AG20443 (cell line): ENCODE data around the gene SLIT3.

ENCODE experiments used
- DNase-seq: peaks from one replicate; pipeline ENCODE4 v3.0.0; 2012; ENCODE audit warnings: low spot score, mixed read lengths

Gene SLIT3

GRCh38 chr5:169080448-169080911 lies 220.5 kb downstream of the SLIT3 start:
- no peak for DNase-seq

- no peak for DNase-seq
Observed at GRCh38 chr5:169079697-169080096, 221.2 kb downstream of the SLIT3 start.

GRCh38 chr5:169074839-169075238 lies 226.1 kb downstream of the SLIT3 start:
- no peak for DNase-seq

- DNase-seq, result no peak
Observed at GRCh38 chr5:169072233-169072632, 228.7 kb downstream of the SLIT3 start.

GRCh38 chr5:169070413-169070812 lies 230.5 kb downstream of the SLIT3 start:
- no peak for DNase-seq

- DNase-seq, result no peak
Observed at GRCh38 chr5:169067751-169068173, 233.2 kb downstream of the SLIT3 start.

DNA sequence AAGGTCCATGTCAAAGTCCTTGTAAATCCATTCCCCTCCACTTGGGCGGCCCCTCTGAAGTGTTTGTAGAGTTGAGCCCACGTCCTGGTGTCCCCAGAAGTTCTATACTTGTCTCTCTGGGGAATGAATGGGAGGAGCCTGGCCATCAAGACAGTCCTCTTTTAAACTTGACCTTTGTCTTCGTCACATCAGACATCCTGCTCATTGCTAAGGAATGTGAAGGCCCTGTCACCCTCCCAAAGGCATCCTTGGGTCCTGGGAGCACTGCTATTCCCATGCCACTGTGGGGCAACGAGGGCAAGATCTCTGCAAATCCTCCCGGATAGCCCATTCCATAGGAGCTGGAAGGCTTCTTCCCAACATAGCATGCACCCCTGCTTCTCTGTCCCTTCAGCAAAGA lies 235.5 kb downstream of the SLIT3 start:
- DNase-seq, result peak; percentile 32

DNA sequence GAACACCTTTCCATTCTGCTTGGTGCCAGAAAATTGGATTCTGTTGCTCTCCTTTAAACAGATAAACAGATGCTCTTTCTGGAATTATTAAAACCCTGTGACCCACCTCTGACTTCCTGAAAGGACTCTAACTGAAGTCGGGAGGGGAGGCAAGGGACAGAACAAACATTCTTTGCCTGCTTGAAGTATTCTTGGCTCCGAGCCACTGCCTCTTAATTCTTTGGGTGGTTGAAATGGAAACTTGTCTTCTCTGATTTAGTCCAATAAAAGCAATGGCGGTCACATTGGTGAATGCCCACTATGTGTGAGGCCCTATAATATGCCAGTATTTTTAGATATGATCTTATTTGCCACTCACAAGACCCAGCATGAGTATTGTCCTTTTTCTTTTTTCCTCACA lies 236.8 kb downstream of the SLIT3 start:
- no peak for DNase-seq

DNA sequence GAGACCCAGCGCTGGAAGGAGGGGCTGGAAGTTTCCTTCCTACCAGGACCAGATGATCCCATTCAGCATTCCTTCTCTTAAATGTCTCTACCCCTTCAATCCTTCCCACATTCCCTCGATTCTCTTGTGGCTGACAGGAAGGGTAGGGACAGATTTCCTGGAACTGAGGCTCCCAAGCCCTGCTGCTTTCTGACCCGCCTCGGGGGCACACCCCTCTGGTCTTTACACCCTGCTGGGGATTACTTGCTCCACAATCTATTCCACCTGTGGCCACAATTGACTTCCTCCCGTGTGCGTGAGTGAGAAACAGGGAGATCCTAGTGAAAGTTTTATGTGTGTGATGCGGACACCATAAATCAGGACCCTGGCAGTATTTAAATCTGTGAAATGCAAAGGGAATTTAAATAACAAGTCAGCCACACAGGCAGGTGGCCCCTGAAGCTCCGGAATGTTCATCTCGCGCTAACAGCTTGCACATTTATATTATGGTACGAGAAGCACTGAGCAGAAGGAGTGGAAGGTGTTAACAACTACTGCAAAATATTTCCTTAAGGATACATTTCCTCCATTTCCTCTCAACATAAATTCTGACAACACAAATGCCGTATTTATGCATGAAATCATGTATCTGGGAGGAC lies 237.5 kb downstream of the SLIT3 start:
- no peak for DNase-seq

DNA sequence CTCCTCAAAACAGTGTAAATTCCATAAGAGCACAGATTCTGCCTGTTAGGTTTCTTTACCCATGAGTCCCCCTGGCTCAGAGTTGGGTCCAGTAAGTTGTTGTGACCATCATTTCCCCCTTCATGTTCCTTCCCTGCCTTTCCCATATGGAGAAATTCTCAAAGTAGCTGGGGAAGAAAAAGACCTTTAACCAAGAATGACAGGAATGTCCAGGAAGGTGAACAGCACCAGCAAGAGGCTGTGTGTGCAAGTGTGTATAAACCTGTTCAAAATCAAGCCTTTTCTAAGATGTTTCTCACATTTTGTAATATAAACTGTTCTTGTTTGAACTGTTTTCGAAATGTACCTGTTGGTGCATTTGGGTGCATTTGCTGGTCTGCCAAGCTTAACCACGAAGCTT lies 238.2 kb downstream of the SLIT3 start:
- DNase-seq, result no peak

DNA sequence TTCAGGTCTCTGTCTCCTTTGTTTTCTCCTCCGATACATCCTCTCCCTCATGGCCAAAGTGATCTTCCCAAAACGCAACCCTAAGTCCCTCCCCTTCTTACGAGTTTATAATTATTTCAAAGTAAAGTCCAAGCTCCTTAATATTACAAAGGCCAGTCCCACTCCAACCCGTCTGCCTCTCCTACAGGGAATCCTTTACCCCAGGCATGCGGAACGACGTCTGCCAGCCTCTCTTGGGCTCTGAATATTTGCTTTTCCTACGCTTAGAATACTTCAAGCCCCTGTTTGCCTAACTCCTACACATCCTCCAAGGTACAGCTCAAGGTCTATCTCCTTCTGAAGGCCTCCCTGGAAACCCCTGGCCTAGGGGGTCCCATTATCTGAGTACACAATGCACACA lies 246.4 kb downstream of the SLIT3 start:
- no peak for DNase-seq

DNA sequence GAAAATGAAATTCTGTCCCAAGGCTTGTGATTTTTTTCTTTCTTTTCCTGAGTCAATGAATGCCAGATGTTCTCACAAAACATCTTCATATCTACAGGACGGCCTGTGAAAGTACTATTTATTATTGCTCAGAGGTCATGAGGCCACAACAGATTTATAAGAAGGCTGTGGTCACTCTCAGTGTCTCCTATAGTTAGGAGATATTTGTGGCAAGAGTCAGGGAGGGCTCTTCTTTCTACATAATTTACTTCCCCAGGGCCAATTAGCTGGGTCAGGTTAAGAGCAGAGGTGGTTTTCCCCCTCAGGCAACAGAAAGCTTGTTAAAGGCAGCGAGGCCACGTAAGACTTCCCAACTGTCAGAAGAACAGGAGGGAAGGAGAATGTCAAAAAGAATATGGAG lies 248.7 kb downstream of the SLIT3 start:
- DNase-seq, result peak; percentile 27

DNA sequence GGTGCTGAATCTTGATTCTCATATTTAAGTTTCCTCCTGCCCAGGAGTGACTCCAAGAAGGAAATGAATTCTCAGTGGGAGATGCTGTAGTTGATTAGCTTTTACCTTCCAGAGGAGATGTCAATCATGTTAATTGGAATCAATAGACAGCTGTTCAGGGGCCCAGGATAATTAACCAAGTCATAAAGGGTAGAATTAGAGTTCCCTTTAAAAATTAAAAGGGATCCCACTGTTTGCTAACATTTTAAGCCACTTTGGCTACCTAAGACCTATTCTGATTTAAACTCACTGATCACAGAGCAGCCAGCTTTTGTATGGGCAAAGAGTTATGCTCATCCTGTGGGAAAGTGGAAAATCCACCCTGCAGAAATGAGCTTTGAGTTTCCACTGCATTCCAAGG lies 249.6 kb downstream of the SLIT3 start:
- DNase-seq, result no peak

DNA sequence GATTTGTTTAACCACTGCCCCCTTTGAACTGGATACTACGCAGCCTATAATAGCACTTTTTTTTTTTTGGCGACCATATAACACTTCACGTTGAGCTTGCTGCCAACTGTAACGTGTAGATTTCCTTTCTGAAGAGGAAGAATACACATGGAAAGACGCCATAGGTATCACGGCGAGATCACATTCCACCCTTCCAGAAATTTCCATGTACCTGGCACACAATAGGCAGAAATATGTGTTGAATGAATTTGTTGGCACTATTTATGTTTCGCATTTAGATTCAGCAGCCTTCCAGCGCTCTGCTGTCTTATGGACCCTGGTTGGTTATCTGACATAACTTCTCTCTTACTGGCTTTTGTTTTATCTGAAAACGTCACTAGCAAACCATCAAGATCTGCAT lies 250.3 kb downstream of the SLIT3 start:
- no peak for DNase-seq

DNA sequence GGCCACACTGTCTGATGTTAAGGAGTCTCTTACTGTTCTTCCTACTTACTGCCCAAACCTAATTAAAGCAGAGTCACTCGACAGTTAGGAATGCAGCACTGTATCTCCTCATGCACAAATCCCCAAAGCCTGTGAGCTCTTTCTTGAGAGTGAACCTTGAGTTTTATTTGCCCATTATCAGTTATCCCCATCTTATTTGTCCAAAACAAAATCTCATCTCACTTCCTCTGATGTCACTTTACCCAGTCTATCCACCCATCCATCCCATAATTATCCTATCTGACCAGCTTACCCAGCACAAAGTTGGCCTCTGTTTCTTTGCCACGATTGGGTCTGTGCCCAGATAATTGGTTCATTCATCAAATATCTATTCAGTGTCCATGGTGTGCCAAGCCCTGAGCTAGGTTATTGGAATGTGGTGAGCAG lies 250.8 kb downstream of the SLIT3 start:
- DNase-seq, result peak; percentile 57

- DNase-seq, result no peak
Observed at GRCh38 chr5:169049712-169050111, 251.2 kb downstream of the SLIT3 start.

GRCh38 chr5:169048181-169049125 lies 252.5 kb downstream of the SLIT3 start:
- no peak for DNase-seq

DNA sequence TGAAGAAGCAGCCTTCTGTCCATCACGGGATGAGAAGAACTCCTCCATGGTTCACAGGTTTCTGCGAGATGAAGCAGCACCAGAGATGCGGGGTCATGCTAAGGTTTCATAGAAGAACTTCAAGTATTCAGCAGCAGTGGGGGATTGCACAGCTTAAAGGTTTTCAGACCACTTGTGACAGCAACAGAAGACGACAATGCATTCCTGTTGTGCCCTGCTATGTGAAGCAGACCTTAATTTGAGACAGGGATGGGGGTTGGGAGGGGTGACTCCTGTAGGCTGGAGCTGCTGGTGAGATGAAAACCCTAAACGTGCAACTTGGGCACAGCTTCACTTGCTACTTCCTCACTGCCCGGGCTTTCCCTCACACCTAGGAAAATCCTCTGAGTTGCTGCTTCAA lies 256.0 kb downstream of the SLIT3 start:
- DNase-seq, result no peak

DNA sequence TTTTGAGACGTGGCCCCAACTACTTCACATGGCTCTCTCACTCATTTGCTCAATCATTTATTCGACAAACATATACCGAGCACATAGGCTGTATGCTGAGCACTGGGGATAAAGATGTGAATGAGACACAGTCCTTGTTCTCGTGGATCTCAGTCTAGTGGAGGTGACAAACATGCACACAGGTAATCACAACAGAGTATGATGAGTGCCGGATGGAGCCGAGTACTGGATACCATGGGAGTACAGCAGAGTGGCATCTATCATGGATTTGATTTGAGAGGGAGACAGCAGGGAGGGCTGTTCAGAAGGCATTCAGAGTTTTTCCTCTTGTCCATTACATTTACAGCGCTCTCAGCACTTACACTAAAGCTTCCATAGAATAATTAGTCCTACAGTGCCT lies 259.8 kb downstream of the SLIT3 start:
- no peak for DNase-seq

- no peak for DNase-seq
Observed at GRCh38 chr5:169039592-169039991, 261.3 kb downstream of the SLIT3 start.

DNA sequence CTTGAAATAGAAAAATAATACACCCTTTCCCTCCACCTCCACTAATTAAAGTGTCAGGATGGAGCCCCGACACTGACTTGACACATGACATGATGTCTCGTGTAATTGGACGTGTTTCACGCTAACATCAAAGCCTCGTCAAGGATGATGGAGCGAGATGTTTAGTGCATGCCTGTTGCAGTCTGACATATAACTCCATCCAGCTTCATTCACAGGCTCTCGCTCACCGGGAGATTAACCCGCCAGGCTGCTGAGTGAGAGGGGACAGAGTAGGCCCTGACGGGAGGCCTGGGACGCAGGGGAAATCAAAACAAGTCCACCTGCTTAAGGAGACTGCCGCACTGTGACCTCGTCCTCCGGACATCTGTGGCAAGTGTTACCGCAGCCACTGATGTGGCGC lies 263.5 kb downstream of the SLIT3 start:
- DNase-seq, result no peak

GRCh38 chr5:169036079-169036805 lies 264.7 kb downstream of the SLIT3 start:
- DNase-seq, result no peak
